A549 (cell line): ENCODE results near the gene ZNF765.
"Not testable (repeated sequence)": the region's sequence is repeated elsewhere in the genome, so short reads cannot be mapped to it uniquely, and the experiment has no call there.

ENCODE experiments used
- EP300 ChIP-seq, 2 experiments: fragments of >200 bp; sonication (Bioruptor Twin); formaldehyde crosslinking; IDR thresholded peaks; 2 replicates in 1 of 2; 3 replicates in 1 of 2; pipeline ENCODE4 v1.6.1; 2016 to 2017
- POLR2A ChIP-seq: IDR thresholded peaks from 2 replicates; pipeline ENCODE4 v1.6.1; 2012; ENCODE audit warnings: mild to moderate bottlenecking, low read length
- RFX5 ChIP-seq: fragments of 450-650 bp; IDR thresholded peaks from 2 replicates; pipeline ENCODE4 v1.7.1; 2014; ENCODE audit warnings: antibody characterized with exemption, mild to moderate bottlenecking, moderate library complexity

- not testable (repeated sequence) for TF ChIP-seq EP300 (IDR thresholded peaks at IDR 0.05); RFX5; POLR2A
Observed at GRCh38 chr19:53423074-53423473, 28.1 kb downstream of the ZNF765 start.
